Measurements from ENCODE around the gene SBSN. TPM values are rescaled to one million over a fixed set of nuclear protein-coding genes. Genes with fewer than 3 reads are reported as not detected.

SBSN gene
- total RNA-seq, 1 donor, result not detected

GRCh38 chr19:35506011-35506410 is 22.1 kb downstream of the SBSN start:
- H3K4me3 ChIP-seq (ENCODE audit: low read depth, low read length), result no peak overlapping the region
- TF ChIP-seq, protein P1, sequence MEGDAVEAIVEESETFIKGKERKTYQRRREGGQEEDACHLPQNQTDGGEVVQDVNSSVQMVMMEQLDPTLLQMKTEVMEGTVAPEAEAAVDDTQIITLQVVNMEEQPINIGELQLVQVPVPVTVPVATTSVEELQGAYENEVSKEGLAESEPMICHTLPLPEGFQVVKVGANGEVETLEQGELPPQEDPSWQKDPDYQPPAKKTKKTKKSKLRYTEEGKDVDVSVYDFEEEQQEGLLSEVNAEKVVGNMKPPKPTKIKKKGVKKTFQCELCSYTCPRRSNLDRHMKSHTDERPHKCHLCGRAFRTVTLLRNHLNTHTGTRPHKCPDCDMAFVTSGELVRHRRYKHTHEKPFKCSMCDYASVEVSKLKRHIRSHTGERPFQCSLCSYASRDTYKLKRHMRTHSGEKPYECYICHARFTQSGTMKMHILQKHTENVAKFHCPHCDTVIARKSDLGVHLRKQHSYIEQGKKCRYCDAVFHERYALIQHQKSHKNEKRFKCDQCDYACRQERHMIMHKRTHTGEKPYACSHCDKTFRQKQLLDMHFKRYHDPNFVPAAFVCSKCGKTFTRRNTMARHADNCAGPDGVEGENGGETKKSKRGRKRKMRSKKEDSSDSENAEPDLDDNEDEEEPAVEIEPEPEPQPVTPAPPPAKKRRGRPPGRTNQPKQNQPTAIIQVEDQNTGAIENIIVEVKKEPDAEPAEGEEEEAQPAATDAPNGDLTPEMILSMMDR (IDR thresholded peaks at IDR 0.05; ENCODE audit: insufficient read depth, low read depth, low read length), result no peak
- no peak for DNase-seq (ENCODE audit: low read depth)

GRCh38 chr19:35502751-35503150 is 25.4 kb downstream of the SBSN start:
- no peak overlapping the region for H3K4me3 ChIP-seq (ENCODE audit: low read depth, low read length)
- TF ChIP-seq, protein P1 (IDR thresholded peaks at IDR 0.05; ENCODE audit: insufficient read depth, low read depth, low read length), result no peak
- no peak for DNase-seq (ENCODE audit: low read depth)

DNA sequence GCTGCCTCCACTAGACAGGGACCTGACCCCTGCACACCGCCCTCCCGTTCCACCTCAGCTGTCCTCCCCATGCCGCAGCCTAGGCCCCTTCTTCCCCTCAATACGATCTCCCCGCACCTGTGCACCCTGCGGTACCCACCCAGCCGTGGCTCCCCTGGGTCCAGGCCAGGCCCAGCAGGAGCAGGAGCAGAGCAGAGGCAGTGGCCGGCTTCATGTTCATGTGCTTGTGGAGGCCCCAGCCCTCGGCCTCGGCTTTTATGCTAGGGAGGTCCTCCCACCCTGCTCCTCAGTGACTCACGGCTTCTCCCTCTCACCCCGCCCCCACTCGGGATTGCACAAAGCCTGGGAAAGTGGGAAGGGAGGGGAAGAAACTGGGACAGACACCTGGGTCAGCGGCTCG is 26.4 kb downstream of the SBSN start:
- TF ChIP-seq, protein P1 (IDR thresholded peaks at IDR 0.05; ENCODE audit: insufficient read depth, low read depth, low read length), result no peak
- peak; percentile 31 for DNase-seq (ENCODE audit: low read depth)
- no peak overlapping the region for H3K4me3 ChIP-seq (ENCODE audit: low read depth, low read length)

- H3K4me3 ChIP-seq (ENCODE audit: low read depth, low read length), result no peak overlapping the region
- no peak for DNase-seq (ENCODE audit: low read depth)
- TF ChIP-seq, protein P1 (IDR thresholded peaks at IDR 0.05; ENCODE audit: insufficient read depth, low read depth, low read length), result no peak
Observed at GRCh38 chr19:35500611-35501010, 27.5 kb downstream of the SBSN start.

GRCh38 chr19:35498984-35499527 is 29.1 kb downstream of the SBSN start:
- H3K4me3 ChIP-seq (ENCODE audit: low read depth, low read length), result no peak overlapping the region
- DNase-seq (ENCODE audit: low read depth), result no peak
- TF ChIP-seq, protein P1 (IDR thresholded peaks at IDR 0.05; ENCODE audit: insufficient read depth, low read depth, low read length), result no peak

DNA sequence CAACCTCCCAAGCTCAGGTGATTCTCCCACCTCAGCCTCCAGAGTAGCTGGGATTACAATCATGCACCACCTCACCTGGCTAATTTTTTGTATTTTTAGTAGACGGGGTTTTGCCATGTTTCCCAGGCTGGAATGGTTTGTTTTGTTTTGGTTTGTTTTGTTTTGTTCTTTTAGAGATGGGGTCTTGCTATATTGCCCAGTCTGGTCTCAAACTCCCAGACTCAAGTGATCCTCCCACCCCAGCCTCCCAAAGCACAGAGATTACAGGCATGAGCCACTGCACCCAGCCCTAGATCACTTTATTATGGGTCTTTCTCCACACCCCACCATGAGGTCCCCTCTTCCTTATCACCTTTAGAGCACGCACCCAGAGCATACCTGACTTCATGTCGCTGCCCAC is 29.9 kb downstream of the SBSN start:
- no peak for DNase-seq (ENCODE audit: low read depth)
- TF ChIP-seq, protein P1 (IDR thresholded peaks at IDR 0.05; ENCODE audit: insufficient read depth, low read depth, low read length), result no peak
- no peak overlapping the region for H3K4me3 ChIP-seq (ENCODE audit: low read depth, low read length)

DNA sequence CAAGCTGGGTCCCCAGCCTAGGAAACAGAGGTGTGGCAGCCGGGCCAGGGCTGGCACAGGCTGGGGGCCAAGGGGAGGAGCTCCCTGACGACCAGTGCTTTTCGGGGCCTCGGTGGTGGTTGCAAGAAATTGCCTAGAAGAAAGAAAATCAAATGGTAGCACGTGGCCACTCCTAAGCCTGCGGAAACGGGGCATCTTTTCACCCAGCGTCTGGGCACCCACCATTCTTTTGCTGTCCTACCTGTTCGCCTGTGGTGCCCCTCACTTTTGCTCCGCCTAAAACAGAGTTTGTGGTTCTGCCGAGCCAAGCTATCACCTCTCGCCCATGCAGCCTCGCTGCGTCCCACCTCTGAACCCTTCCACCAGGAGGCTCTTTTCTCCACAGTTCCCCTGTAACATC is 30.7 kb downstream of the SBSN start:
- DNase-seq (ENCODE audit: low read depth), result no peak
- TF ChIP-seq, protein P1 (IDR thresholded peaks at IDR 0.05; ENCODE audit: insufficient read depth, low read depth, low read length), result no peak
- H3K4me3 ChIP-seq (ENCODE audit: low read depth, low read length), result no peak overlapping the region

All from fibroblast of villous mesenchyme (primary cell).